Rectal smooth muscle tissue (tissue), 1 donor: ENCODE results near the gene MIER3.

Experiments
- H3K27ac ChIP-seq: one replicate; pipeline ENCODE4 v1.7.0; 2013; ENCODE audit warnings: low read depth, low read length, inconsistent platforms
- H3K27me3 ChIP-seq: one replicate; pipeline ENCODE4 v1.7.0; 2013; ENCODE audit warnings: low read length; ENCODE audit not compliant: control insufficient read depth, insufficient read depth
- H3K36me3 ChIP-seq: one replicate; pipeline ENCODE4 v1.7.0; 2013; ENCODE audit warnings: low read length; ENCODE audit not compliant: control insufficient read depth, insufficient read depth
- H3K4me1 ChIP-seq: one replicate; pipeline ENCODE4 v1.7.0; 2013; ENCODE audit warnings: low read length; ENCODE audit not compliant: control insufficient read depth, insufficient read depth
- H3K4me3 ChIP-seq: one replicate; pipeline ENCODE4 v1.7.0; 2013; ENCODE audit warnings: low read length
- H3K9ac ChIP-seq: one replicate; pipeline ENCODE4 v1.7.0; 2013; ENCODE audit warnings: low read length

MIER3 gene

GRCh38 chr5:56951126-56951945, 587 bp downstream of the MIER3 start:
- Histone ChIP-seq H3K27ac (peak overlapping the region; percentile 77), H3K36me3 (no peaks in the 10 kb centered on the region), H3K9ac (peak overlapping the region; percentile 71), H3K27me3 (no peaks in the 10 kb centered on the region), H3K4me1 (peaks cover 3% of the 10 kb centered on the region), H3K4me3 (peak overlapping the region; percentile 77)

DNA sequence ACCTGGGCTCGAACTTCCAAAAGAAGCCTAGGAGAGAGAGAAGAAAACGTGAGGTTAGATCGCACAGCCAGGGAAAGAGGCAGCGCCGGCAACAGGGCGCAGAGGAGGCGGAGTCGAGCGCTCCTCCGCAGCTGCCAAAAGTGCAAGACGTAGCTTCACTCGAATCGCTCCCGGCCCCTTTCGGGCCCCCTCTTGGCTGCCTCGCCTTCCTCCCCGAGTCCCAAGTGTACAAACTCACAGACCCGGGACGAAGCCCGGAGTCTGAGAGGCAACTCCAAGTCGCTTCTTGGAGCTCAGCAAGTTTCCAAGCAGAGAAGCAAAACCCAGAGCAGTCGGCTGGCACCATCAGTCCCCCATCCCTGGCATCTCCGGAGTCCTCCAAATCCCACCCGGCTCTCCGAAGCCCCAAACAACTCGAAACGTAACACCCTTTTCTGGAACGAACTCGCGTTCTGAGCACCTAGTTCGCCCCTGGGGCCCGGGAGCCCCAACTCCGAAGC, 1.2 kb downstream of the MIER3 start:
- H3K36me3 ChIP-seq: no peaks in the 10 kb centered on the region
- H3K4me3 ChIP-seq: peak overlapping the region; percentile 77
- H3K9ac ChIP-seq: peak overlapping the region; percentile 71
- H3K27me3 ChIP-seq: no peaks in the 10 kb centered on the region
- H3K27ac ChIP-seq: peak overlapping the region; percentile 77
- H3K4me1 ChIP-seq: peaks cover 3% of the 10 kb centered on the region

- Histone ChIP-seq H3K9ac (no peak overlapping the region), H3K4me1 (peaks cover 3% of the 10 kb centered on the region), H3K27ac (no peak overlapping the region), H3K27me3 (no peaks in the 10 kb centered on the region), H3K36me3 (peaks cover 2% of the 10 kb centered on the region), H3K4me3 (no peak overlapping the region)
Observed at GRCh38 chr5:56947052-56947451, 4.9 kb downstream of the MIER3 start.

- Histone ChIP-seq H3K27ac (no peak overlapping the region), H3K9ac (no peak overlapping the region), H3K4me3 (no peak overlapping the region), H3K4me1 (no peaks in the 10 kb centered on the region), H3K27me3 (no peaks in the 10 kb centered on the region), H3K36me3 (peaks cover 26% of the 10 kb centered on the region)
Observed at GRCh38 chr5:56941981-56942380, 9.9 kb downstream of the MIER3 start.

DNA sequence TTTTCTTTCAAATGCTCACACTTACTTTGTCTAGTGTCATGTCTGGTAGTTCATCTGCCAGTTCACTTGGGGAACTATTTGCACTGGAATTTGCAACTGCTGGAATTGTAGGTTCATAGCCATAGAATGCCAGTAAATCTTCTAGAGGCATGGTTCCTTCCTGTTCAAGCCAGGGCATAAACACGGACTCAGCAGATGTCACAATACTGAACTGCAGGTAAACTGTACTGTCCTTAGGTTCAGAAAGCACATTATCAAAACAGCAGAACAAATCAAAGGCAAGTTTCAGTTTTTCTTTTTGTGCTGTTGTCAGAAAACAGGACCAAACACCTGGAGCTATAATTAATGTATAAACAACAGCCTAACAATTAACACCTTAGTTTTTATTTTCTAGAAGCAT, 13.1 kb downstream of the MIER3 start:
- H3K4me1 ChIP-seq: no peaks in the 10 kb centered on the region
- H3K36me3 ChIP-seq: peaks cover 39% of the 10 kb centered on the region
- no peak overlapping the region for H3K4me3 ChIP-seq
- H3K27ac ChIP-seq: no peak overlapping the region
- no peak overlapping the region for H3K9ac ChIP-seq
- no peaks in the 10 kb centered on the region for H3K27me3 ChIP-seq

DNA sequence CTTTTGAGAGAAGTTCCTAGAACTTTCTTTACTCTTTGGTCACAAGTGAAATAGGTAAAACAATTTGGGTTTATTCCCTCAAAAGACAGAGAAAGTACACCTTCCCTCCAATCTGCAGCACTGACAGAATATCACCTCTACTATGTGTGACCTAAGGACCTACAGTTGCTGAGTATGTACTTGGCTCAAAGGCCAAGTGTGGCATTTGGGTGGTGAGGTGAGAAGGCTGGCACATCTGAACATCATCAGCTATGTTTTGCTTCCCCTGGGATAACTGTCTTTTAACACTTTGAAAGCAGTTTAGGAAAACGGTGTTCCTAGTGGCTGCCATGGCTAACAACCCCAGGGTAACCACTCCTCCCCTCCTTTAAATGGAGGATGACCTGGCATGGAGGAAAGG, 17.6 kb downstream of the MIER3 start:
- H3K27ac ChIP-seq: no peak overlapping the region
- H3K36me3 ChIP-seq: peaks cover 29% of the 10 kb centered on the region
- H3K9ac ChIP-seq: no peak overlapping the region
- no peaks in the 10 kb centered on the region for H3K27me3 ChIP-seq
- no peaks in the 10 kb centered on the region for H3K4me1 ChIP-seq
- H3K4me3 ChIP-seq: no peak overlapping the region

- H3K4me1 ChIP-seq: no peaks in the 10 kb centered on the region
- H3K36me3 ChIP-seq: peaks cover 17% of the 10 kb centered on the region
- no peak overlapping the region for H3K27ac ChIP-seq
- no peak overlapping the region for H3K4me3 ChIP-seq
- no peak overlapping the region for H3K9ac ChIP-seq
- H3K27me3 ChIP-seq: no peaks in the 10 kb centered on the region
Observed at GRCh38 chr5:56922922-56923321, 29.0 kb downstream of the MIER3 start.

- peaks cover 14% of the 10 kb centered on the region for H3K36me3 ChIP-seq
- H3K27ac ChIP-seq: no peak overlapping the region
- no peaks in the 10 kb centered on the region for H3K4me1 ChIP-seq
- no peaks in the 10 kb centered on the region for H3K27me3 ChIP-seq
- no peak overlapping the region for H3K9ac ChIP-seq
- no peak overlapping the region for H3K4me3 ChIP-seq
Observed at GRCh38 chr5:56919942-56920662, 31.8 kb downstream of the MIER3 start.

- no peak overlapping the region for H3K27ac ChIP-seq
Observed at GRCh38 chr5:56918054-56918453, 33.9 kb downstream of the MIER3 start.

GRCh38 chr5:56917534-56917933, 34.4 kb downstream of the MIER3 start:
- H3K4me1 ChIP-seq: no peaks in the 10 kb centered on the region
- no peak overlapping the region for H3K27ac ChIP-seq
- no peaks in the 10 kb centered on the region for H3K27me3 ChIP-seq
- H3K9ac ChIP-seq: no peak overlapping the region
- peaks cover 4% of the 10 kb centered on the region for H3K36me3 ChIP-seq
- no peak overlapping the region for H3K4me3 ChIP-seq

More at GRCh38 chr5:56918054-56918453, 33.9 kb downstream of the MIER3 start:
- Histone ChIP-seq H3K4me1 (no peaks in the 10 kb centered on the region), H3K36me3 (peaks cover 9% of the 10 kb centered on the region), H3K27me3 (no peaks in the 10 kb centered on the region), H3K4me3 (no peak overlapping the region), H3K9ac (no peak overlapping the region)

GRCh38 chr5:56914678-56915077, 37.2 kb downstream of the MIER3 start:
- H3K36me3 ChIP-seq: peaks cover 2% of the 10 kb centered on the region

DNA sequence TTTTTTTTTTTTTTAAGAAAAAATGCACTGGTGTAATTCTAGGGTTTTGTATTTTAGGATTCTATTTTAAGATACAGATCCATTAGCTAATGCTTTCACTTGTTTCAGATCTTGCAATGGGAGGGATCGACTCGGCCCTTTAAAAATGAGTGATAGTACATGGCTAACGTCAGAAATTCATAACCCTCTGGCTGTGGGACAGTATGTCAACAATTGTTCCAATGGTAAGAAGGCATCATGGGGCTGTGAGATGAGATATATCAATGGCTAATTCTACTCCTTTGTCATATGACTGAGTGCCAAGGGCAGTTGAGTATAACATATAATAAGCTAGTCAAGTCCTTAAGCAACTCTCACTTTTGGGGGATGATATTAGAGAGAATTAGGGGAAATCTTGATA, 38.2 kb downstream of the MIER3 start:
- H3K27ac ChIP-seq: no peak overlapping the region
- peaks cover 2% of the 10 kb centered on the region for H3K36me3 ChIP-seq
- no peak overlapping the region for H3K9ac ChIP-seq
- no peaks in the 10 kb centered on the region for H3K27me3 ChIP-seq
- peaks cover 4% of the 10 kb centered on the region for H3K4me1 ChIP-seq
- H3K4me3 ChIP-seq: no peak overlapping the region

More at GRCh38 chr5:56914678-56915077, 37.2 kb downstream of the MIER3 start:
- H3K27me3 ChIP-seq: no peaks in the 10 kb centered on the region
- peaks cover 4% of the 10 kb centered on the region for H3K4me1 ChIP-seq
- no peak overlapping the region for H3K27ac ChIP-seq
- H3K9ac ChIP-seq: no peak overlapping the region
- H3K4me3 ChIP-seq: no peak overlapping the region
